PC-3 (cell line): ENCODE measurements around the gene DLL4. TPM values are rescaled to one million over a fixed set of nuclear protein-coding genes. Genes with fewer than 3 reads are reported as not detected.

ENCODE experiments used
- ATAC-seq: fragments of 200-7000 bp; cut with Tn5 transposase; 2 replicates; pipeline ENCODE4 v1.9.1; 2020; ENCODE audit warnings: mild to moderate bottlenecking, moderate library complexity
- BruUV-seq: library from RNA; stranded (reverse); fragments of 400-500 nt; replicated peaks from 2 replicates; lab custom pipeline; 2021; lab: Mats Ljungman, UMichigan
- CTCF ChIA-PET: fragments of 300-600 bp; sonication (Branson Sonifier 250); formaldehyde crosslinking; loops from one replicate; lab custom pipeline; 2022; ENCODE audit warnings: antibody characterized with exemption; lab: Charles Lee
- POLR2A ChIA-PET: fragments of 300-600 bp; sonication (Branson Sonifier 250); formaldehyde crosslinking; loops from one replicate; lab custom pipeline; 2022; ENCODE audit warnings: antibody characterized with exemption; ENCODE audit not compliant: unreplicated experiment; lab: Charles Lee
- DNase-seq: peaks from one replicate; pipeline ENCODE4 v3.0.0-alpha.2; 2015
- H2AFZ ChIP-seq: fragments of 300-600 bp; sonication (generic); 2 replicates; pipeline ENCODE4 v1.6.0; 2016; ENCODE audit warnings: antibody characterized with exemption, low read length
- H3F3A ChIP-seq: fragments of 300-600 bp; sonication (generic); one replicate; pipeline ENCODE4 v1.6.0; 2017; ENCODE audit warnings: antibody characterized with exemption, low read length, control low read depth, mild to moderate bottlenecking; ENCODE audit not compliant: unreplicated experiment
- H3K27ac ChIP-seq: fragments of 300-600 bp; sonication (generic); 2 replicates; pipeline ENCODE4 v1.5.1; 2016; ENCODE audit warnings: mild to moderate bottlenecking, low read length
- H3K27me3 ChIP-seq: fragments of 300-600 bp; sonication (generic); 2 replicates; pipeline ENCODE4 v1.6.1; 2016; ENCODE audit warnings: low read length, mixed read lengths
- H3K36me3 ChIP-seq: fragments of 300-600 bp; sonication (generic); 2 replicates; pipeline ENCODE4 v1.6.1; 2016; ENCODE audit warnings: low read depth, mixed run types, low read length, mixed read lengths
- H3K4me1 ChIP-seq: fragments of 300-600 bp; sonication (generic); 2 replicates; pipeline ENCODE4 v1.5.1; 2016; ENCODE audit warnings: low read length; ENCODE audit not compliant: insufficient read depth
- H3K4me2 ChIP-seq: fragments of 300-600 bp; sonication (generic); 2 replicates; pipeline ENCODE4 v1.6.0; 2016; ENCODE audit warnings: low read length
- H3K4me3 ChIP-seq: fragments of 300-600 bp; sonication (generic); 2 replicates; pipeline ENCODE4 v1.5.1; 2016; ENCODE audit warnings: mild to moderate bottlenecking, low read length, mixed read lengths
- H3K79me2 ChIP-seq: fragments of 300-600 bp; sonication (generic); 2 replicates; pipeline ENCODE4 v1.6.1; 2017; ENCODE audit warnings: low read length, mixed read lengths
- H3K9ac ChIP-seq: fragments of 300-600 bp; sonication (generic); 2 replicates; pipeline ENCODE4 v1.6.0; 2016; ENCODE audit warnings: mild to moderate bottlenecking, low read length
- H3K9me2 ChIP-seq: fragments of 300-600 bp; sonication (generic); replicated peaks from 2 replicates; pipeline ENCODE4 v1.6.1; 2016; ENCODE audit warnings: mixed run types, low read length, mixed read lengths
- H3K9me3 ChIP-seq: fragments of 300-600 bp; sonication (generic); 2 replicates; pipeline ENCODE4 v1.6.1; 2016; ENCODE audit warnings: low read length, mixed read lengths
- H4K20me1 ChIP-seq: fragments of 300-600 bp; sonication (generic); 2 replicates; pipeline ENCODE4 v1.6.1; 2016; ENCODE audit warnings: low read length, mixed read lengths
- EZH2 ChIP-seq: fragments of 300-600 bp; sonication (generic); IDR thresholded peaks from one replicate; pipeline ENCODE4 v1.6.1; 2017; ENCODE audit warnings: antibody characterized with exemption, mild to moderate bottlenecking, low read length; ENCODE audit not compliant: unreplicated experiment
- EZH2phosphoT487 ChIP-seq: fragments of 300-600 bp; sonication (generic); IDR thresholded peaks from 2 replicates; pipeline ENCODE4 v1.6.1; 2018; ENCODE audit warnings: mild to moderate bottlenecking, antibody characterized with exemption, low read length, borderline replicate concordance
- intact Hi-C: fragments of 100-400 bp; cut with micrococcal nuclease; formaldehyde crosslinking; loops from 2 replicates; pipeline ENCODE4 v1.9.0; 2023
- total RNA-seq: library from RNA; depleted of rRNA; stranded (reverse); fragments of >200 nt; gene quantifications from 2 replicates; pipeline ENCODE4 v1.2.3, GENCODE V29; 2014
- TF ChIP-seq, protein P1 (sequence below): fragments of 300-600 bp; sonication (generic); conservative IDR thresholded peaks from 2 replicates; pipeline ENCODE4 v1.5.1; 2017; ENCODE audit warnings: antibody characterized with exemption, low read depth, mild to moderate bottlenecking, low read length

The DLL4 gene
- total RNA-seq, 1 experiment from 2014 or later = 2.2 TPM

- no peak for TF ChIP-seq EZH2
- no peak for TF ChIP-seq EZH2phosphoT487
- TF ChIP-seq, protein P1, sequence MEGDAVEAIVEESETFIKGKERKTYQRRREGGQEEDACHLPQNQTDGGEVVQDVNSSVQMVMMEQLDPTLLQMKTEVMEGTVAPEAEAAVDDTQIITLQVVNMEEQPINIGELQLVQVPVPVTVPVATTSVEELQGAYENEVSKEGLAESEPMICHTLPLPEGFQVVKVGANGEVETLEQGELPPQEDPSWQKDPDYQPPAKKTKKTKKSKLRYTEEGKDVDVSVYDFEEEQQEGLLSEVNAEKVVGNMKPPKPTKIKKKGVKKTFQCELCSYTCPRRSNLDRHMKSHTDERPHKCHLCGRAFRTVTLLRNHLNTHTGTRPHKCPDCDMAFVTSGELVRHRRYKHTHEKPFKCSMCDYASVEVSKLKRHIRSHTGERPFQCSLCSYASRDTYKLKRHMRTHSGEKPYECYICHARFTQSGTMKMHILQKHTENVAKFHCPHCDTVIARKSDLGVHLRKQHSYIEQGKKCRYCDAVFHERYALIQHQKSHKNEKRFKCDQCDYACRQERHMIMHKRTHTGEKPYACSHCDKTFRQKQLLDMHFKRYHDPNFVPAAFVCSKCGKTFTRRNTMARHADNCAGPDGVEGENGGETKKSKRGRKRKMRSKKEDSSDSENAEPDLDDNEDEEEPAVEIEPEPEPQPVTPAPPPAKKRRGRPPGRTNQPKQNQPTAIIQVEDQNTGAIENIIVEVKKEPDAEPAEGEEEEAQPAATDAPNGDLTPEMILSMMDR = no peak
- H3K4me1 ChIP-seq = peaks cover 19% of the 10 kb centered on the region
- no peaks in the 10 kb centered on the region for H3K9me3 ChIP-seq
- no peaks in the 10 kb centered on the region for H3F3A ChIP-seq
- H3K36me3 ChIP-seq = no peaks in the 10 kb centered on the region
- H3K9me2 ChIP-seq = no peaks in the 10 kb centered on the region
- no peaks in the 10 kb centered on the region for H3K27me3 ChIP-seq
- no peak overlapping the region for H2AFZ ChIP-seq
- H4K20me1 ChIP-seq = no peaks in the 10 kb centered on the region
- POLR2A ChIA-PET = no interaction called here
- H3K27ac ChIP-seq = no peak overlapping the region
- H3K9ac ChIP-seq = peak overlapping the region; percentile 72; the same call in 1 of the 2 replicates
- no peak for DNase-seq
- ATAC-seq = no peak
- 0 out of 2 replicates have a peak overlapping the region, but pooled peaks have one; percentile 71 for H3K4me3 ChIP-seq
- intact Hi-C loops = loop anchor here (5.0 kb wide), 1 partner anchor 36 kb away; no protein-coding TSS in a partner anchor
- BruUV-seq = no TSS peak
- peak overlapping the region; percentile 86; the same call in 1 of the 2 replicates for H3K4me2 ChIP-seq
- CTCF ChIA-PET = interaction anchor here (0.6 to 1.5 kb wide), 3 partner anchors 15 to 76 kb away, joined by 3 to 16 read pairs (median 3); no protein-coding TSS in a partner anchor
- H3K79me2 ChIP-seq = no peaks in the 10 kb centered on the region
Measured at GRCh38 chr15:40942878-40943277, 13.7 kb downstream of the DLL4 start.

- ChIA-PET CTCF (no interaction called here), POLR2A (no interaction called here)
- Histone ChIP-seq H3K27ac (no peak overlapping the region), H3K27me3 (no peaks in the 10 kb centered on the region), H3K36me3 (no peaks in the 10 kb centered on the region), H3K79me2 (no peaks in the 10 kb centered on the region), H4K20me1 (no peaks in the 10 kb centered on the region), H2AFZ (no peak overlapping the region), H3F3A (no peaks in the 10 kb centered on the region), H3K9ac (no peak overlapping the region), H3K4me2 (no peak overlapping the region), H3K9me2 (no peaks in the 10 kb centered on the region), H3K4me1 (peaks cover 19% of the 10 kb centered on the region), H3K4me3 (no peak overlapping the region), H3K9me3 (no peaks in the 10 kb centered on the region)
- no peak for TF ChIP-seq EZH2
- TF ChIP-seq EZH2phosphoT487 = no peak
- TF ChIP-seq, protein P1 = no peak
- intact Hi-C loops = loop anchor here (5.0 kb wide), 1 partner anchor 37 kb away; no protein-coding TSS in a partner anchor
- BruUV-seq = no TSS peak
- ATAC-seq (no peak), DNase-seq (no peak)
Measured at GRCh38 chr15:40943764-40944365, 14.7 kb downstream of the DLL4 start.
